Hepatocyte (in vitro differentiated cells): Measurements from ENCODE around the gene MED9.

ENCODE experiments used
- EZH2phosphoT487 ChIP-seq: fragments of 200-600 bp; sonication (generic); IDR thresholded peaks from one replicate; pipeline ENCODE4 v1.6.1; 2018; ENCODE audit warnings: antibody characterized with exemption, mild to moderate bottlenecking, low read depth, moderate library complexity; ENCODE audit not compliant: unreplicated experiment, severe bottlenecking
- TF ChIP-seq, protein P1 (sequence below): fragments of 200-600 bp; sonication (generic); IDR thresholded peaks from 2 replicates; pipeline ENCODE4 v1.5.1; 2016; ENCODE audit warnings: antibody characterized with exemption, mild to moderate bottlenecking; ENCODE audit not compliant: poor library complexity

GRCh38 chr17:17479209-17479608, 2.4 kb downstream of the MED9 start:
- TF ChIP-seq, protein P1, sequence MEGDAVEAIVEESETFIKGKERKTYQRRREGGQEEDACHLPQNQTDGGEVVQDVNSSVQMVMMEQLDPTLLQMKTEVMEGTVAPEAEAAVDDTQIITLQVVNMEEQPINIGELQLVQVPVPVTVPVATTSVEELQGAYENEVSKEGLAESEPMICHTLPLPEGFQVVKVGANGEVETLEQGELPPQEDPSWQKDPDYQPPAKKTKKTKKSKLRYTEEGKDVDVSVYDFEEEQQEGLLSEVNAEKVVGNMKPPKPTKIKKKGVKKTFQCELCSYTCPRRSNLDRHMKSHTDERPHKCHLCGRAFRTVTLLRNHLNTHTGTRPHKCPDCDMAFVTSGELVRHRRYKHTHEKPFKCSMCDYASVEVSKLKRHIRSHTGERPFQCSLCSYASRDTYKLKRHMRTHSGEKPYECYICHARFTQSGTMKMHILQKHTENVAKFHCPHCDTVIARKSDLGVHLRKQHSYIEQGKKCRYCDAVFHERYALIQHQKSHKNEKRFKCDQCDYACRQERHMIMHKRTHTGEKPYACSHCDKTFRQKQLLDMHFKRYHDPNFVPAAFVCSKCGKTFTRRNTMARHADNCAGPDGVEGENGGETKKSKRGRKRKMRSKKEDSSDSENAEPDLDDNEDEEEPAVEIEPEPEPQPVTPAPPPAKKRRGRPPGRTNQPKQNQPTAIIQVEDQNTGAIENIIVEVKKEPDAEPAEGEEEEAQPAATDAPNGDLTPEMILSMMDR: no peak
- TF ChIP-seq EZH2phosphoT487: no peak
